ENCODE results near the gene OR8D1.
"Not testable (repeated sequence)": the region's sequence is repeated elsewhere in the genome, so short reads cannot be mapped to it uniquely, and the experiment has no call there.

Gene OR8D1

GRCh38 chr11:124278261-124278660, 35.5 kb downstream of the OR8D1 start:
- no peak for DNase-seq

GRCh38 chr11:124277804-124278203, 35.9 kb downstream of the OR8D1 start:
- DNase-seq = no peak

- no peak for DNase-seq
Measured at GRCh38 chr11:124277207-124277606, 36.5 kb downstream of the OR8D1 start.

GRCh38 chr11:124276081-124276480, 37.7 kb downstream of the OR8D1 start:
- no peak for DNase-seq

GRCh38 chr11:124274000-124274399, 39.7 kb downstream of the OR8D1 start:
- no peak for DNase-seq

GRCh38 chr11:124270886-124271285, 42.9 kb downstream of the OR8D1 start:
- not testable (repeated sequence) for DNase-seq

GRCh38 chr11:124265041-124265440, 48.7 kb downstream of the OR8D1 start:
- DNase-seq = not testable (repeated sequence)

GRCh38 chr11:124256076-124256475, 57.7 kb downstream of the OR8D1 start, which contains the start of gene OR8G5:
OR8G5 (plus strand) TSS chr11:124256376; CDS start chr11:124264932, 8,556 bp downstream.
- DNase-seq = no peak
